Gastrocnemius medialis (tissue), 4 donors: ENCODE results near the gene B9D2. TPM values are rescaled to one million over a fixed set of nuclear protein-coding genes. Genes with fewer than 3 reads are reported as not detected.

Source experiments
- ATAC-seq, 2 donors: fragments of 150-250 bp; one replicate each; pipeline ENCODE4 v1.9.1; 2016
- DNase-seq, 2 donors: peaks; one replicate each; pipeline ENCODE4 v3.0.0-alpha.2; 2019
- H3K27ac ChIP-seq, 4 donors: fragments of 200-600 bp; sonication (generic); 1 replicate in 1 of 4; 2 replicates in 3 of 4; pipeline ENCODE4 v1.5.1; 2016 to 2018; ENCODE audit warnings: mild to moderate bottlenecking in 2 of 4, moderate library complexity in 1 of 4
- H3K27me3 ChIP-seq, 3 donors: fragments of 200-600 bp; sonication (generic) in 2 of 3; 1 replicate in 1 of 3; 2 replicates in 2 of 3; pipeline versions ENCODE4 v1.5.1 to v1.6.0; 2016 to 2019; ENCODE audit warnings: mild to moderate bottlenecking in 1 of 3, moderate library complexity in 1 of 3
- H3K36me3 ChIP-seq, 2 donors: fragments of 200-600 bp; sonication (generic) in 1 of 2; one replicate each; pipeline ENCODE4 v1.5.1; 2017 to 2018
- H3K4me1 ChIP-seq, 2 donors: fragments of 200-600 bp; sonication (generic) in 1 of 2; one replicate each; pipeline ENCODE4 v1.5.1; 2016 to 2017; ENCODE audit warnings: mild to moderate bottlenecking in 2 of 2
- H3K4me3 ChIP-seq, 4 donors: fragments of 200-600 bp; sonication (generic) in 3 of 4; 1 replicate in 1 of 4; 2 replicates in 3 of 4; pipeline ENCODE4 v1.5.1; 2016 to 2019; ENCODE audit warnings: mild to moderate bottlenecking in 2 of 4
- H3K9me3 ChIP-seq, 3 donors: fragments of 200-600 bp; sonication (generic) in 2 of 3; 1 replicate in 1 of 3; 2 replicates in 2 of 3; pipeline ENCODE4 v1.5.1; 2016 to 2019
- CTCF ChIP-seq, 5 experiments: fragments of 450-650 bp in 3 of 5; fragments of 200-600 bp in 2 of 5; sonication (generic) in 2 of 5; IDR thresholded peaks in 4 of 5; conservative IDR thresholded peaks in 1 of 5; 1 replicate in 4 of 5; 2 replicates in 1 of 5; pipeline ENCODE4 v1.5.1; 2016 to 2019; ENCODE audit warnings: antibody characterized with exemption in 5 of 5, mild to moderate bottlenecking in 3 of 5, moderate library complexity in 3 of 5
- POLR2A ChIP-seq, 2 donors: fragments of 450-650 bp; IDR thresholded peaks; one replicate each; pipeline ENCODE4 v1.6.1; 2017; ENCODE audit warnings: antibody characterized with exemption in 2 of 2, mild to moderate bottlenecking in 2 of 2, moderate library complexity in 2 of 2
- in situ Hi-C, 4 donors: fragments of 200-750 bp; cut with MboI; loops; one replicate each; pipeline versions ENCODE4 v1.15.0 to v1.8.0; 2017; ENCODE audit warnings: low sequenced_read_pairs in 4 of 4
- intact Hi-C: fragments of 100-400 bp; cut with DNase I; formaldehyde crosslinking; loops from one replicate; pipeline ENCODE4 v1.15.1; 2023; ENCODE audit warnings: low total_unique reads
- total RNA-seq, 4 donors: library from RNA; depleted of rRNA; stranded (reverse); fragments of >200 nt; gene quantifications; one replicate each; pipeline versions ENCODE4 v1.1.0 to v1.2.3, GENCODE V29; 2016

The B9D2 gene
- total RNA-seq, 4 donors from 2014 or later = 2.6 to 6.9 (median 4.5) TPM

GRCh38 chr19:41321204-41321599, 42.7 kb downstream of the B9D2 start:
- Histone ChIP-seq H3K4me1 (peaks cover 30 to 33% of the 10 kb centered on the region in 2 donors), H3K4me3 (no peak overlapping the region), H3K27me3 (no peaks in the 10 kb centered on the region), H3K27ac (peak overlapping the region in 3 of 4 donors; percentile 61 to 77 (median 72)), H3K9me3 (no peaks in the 10 kb centered on the region), H3K36me3 (peaks cover 3 to 52% of the 10 kb centered on the region in 2 donors)
- TF ChIP-seq CTCF (IDR thresholded peaks at IDR 0.05 in 4 of 5, conservative IDR thresholded peaks at IDR 0.05 in 1 of 5) (no peak), POLR2A (IDR thresholded peaks at IDR 0.05) (no peak)
- ATAC-seq = no peak
- in situ Hi-C loops = no loop called here
- intact Hi-C loops = no loop called here
- DNase-seq = no peak

GRCh38 chr19:41320568-41320967, 43.4 kb downstream of the B9D2 start:
- Histone ChIP-seq H3K27ac (no peak overlapping the region), H3K27me3 (no peaks in the 10 kb centered on the region), H3K9me3 (no peaks in the 10 kb centered on the region), H3K4me1 (peaks cover 24 to 27% of the 10 kb centered on the region in 2 donors), H3K4me3 (no peak overlapping the region), H3K36me3 (peaks cover 3 to 59% of the 10 kb centered on the region in 2 donors)
- DNase-seq = no peak
- ATAC-seq = no peak
- intact Hi-C loops = no loop called here
- TF ChIP-seq CTCF (IDR thresholded peaks at IDR 0.05 in 4 of 5, conservative IDR thresholded peaks at IDR 0.05 in 1 of 5) = no peak
- no peak for TF ChIP-seq POLR2A (IDR thresholded peaks at IDR 0.05)
- in situ Hi-C loops = no loop called here

GRCh38 chr19:41320185-41320518, 43.8 kb downstream of the B9D2 start:
- Histone ChIP-seq H3K4me1 (peaks cover 20 to 23% of the 10 kb centered on the region in 2 donors), H3K27ac (no peak overlapping the region), H3K36me3 (peaks cover 3 to 62% of the 10 kb centered on the region in 2 donors), H3K27me3 (no peaks in the 10 kb centered on the region), H3K9me3 (no peaks in the 10 kb centered on the region), H3K4me3 (no peak overlapping the region)
- DNase-seq (no peak), ATAC-seq (no peak)
- intact Hi-C loops (no loop called here), in situ Hi-C loops (no loop called here)
- TF ChIP-seq CTCF (IDR thresholded peaks at IDR 0.05 in 4 of 5, conservative IDR thresholded peaks at IDR 0.05 in 1 of 5) (no peak), POLR2A (IDR thresholded peaks at IDR 0.05) (no peak)

DNA sequence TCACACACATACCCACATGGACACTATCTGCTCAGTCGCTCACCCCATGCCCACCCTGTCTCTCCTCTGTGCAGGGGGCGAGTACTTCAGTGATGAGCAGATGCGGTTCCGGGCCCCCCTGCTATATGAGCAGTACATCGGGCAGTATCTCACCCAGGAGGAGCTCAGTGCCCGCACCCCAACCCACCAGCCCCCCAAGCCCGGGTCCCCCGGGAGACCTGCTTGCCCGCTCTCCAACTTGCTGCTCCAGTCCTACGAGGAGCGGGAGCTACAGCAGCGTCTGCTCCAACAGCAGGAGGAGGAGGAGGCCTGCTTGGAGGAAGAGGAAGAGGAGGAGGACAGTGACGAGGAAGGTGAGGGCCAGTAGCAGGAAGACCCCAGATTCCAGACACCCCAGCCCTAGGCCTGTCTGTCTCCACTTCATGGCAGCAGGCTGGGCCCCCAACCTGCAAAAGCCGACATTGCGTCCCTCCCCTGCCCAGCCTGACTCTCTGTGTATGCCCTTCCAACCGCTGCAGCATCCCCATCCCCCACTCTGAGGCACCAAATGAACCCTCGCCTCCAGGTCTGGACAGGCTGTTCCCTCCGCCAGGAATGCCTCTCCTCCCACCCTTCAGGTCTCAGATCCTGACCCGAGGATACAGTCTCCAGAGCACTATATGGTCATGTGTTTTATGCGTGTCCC, 44.3 kb downstream of the B9D2 start:
- Histone ChIP-seq H3K4me3 (no peak overlapping the region), H3K4me1 (peaks cover 16 to 18% of the 10 kb centered on the region in 2 donors), H3K27ac (no peak overlapping the region), H3K36me3 (peaks cover 3 to 62% of the 10 kb centered on the region in 2 donors), H3K9me3 (no peaks in the 10 kb centered on the region), H3K27me3 (no peaks in the 10 kb centered on the region)
- no peak for DNase-seq
- intact Hi-C loops (no loop called here), in situ Hi-C loops (no loop called here)
- no peak for ATAC-seq
- no peak for TF ChIP-seq CTCF (IDR thresholded peaks at IDR 0.05 in 4 of 5, conservative IDR thresholded peaks at IDR 0.05 in 1 of 5)
- no peak for TF ChIP-seq POLR2A (IDR thresholded peaks at IDR 0.05)
